A549 (cell line): Measurements from ENCODE around the gene DPM1. TPM values are rescaled to one million over a fixed set of nuclear protein-coding genes. Genes with fewer than 3 reads are reported as not detected.

Source experiments
- ATAC-seq, 2 experiments: fragments of 200-7000 bp in 1 of 2; fragments of >200 bp in 1 of 2; cut with Nextera tagmentation in 1 of 2; cut with Tn5 transposase in 1 of 2; 3 replicates each; pipeline versions ENCODE4 v1.8.0 to v1.9.1; 2018 to 2020; ENCODE audit warnings: mild to moderate bottlenecking in 1 of 2, moderate library complexity in 1 of 2
- CTCF ChIA-PET: fragments of 300-600 bp; sonication (Branson Sonifier 250); formaldehyde crosslinking; extraction: SDS; loops from one replicate; lab custom pipeline; 2021; ENCODE audit warnings: antibody characterized with exemption, inconsistent platforms; lab: Yijun Ruan, JAX
- POLR2A ChIA-PET: fragments of 350-600 bp; formaldehyde crosslinking; extraction: SDS; loops from one replicate; lab custom pipeline; 2021; ENCODE audit warnings: antibody characterized with exemption, inconsistent platforms; lab: Yijun Ruan, JAX
- DNase-seq, 2 experiments: peaks; one replicate each; pipeline versions ENCODE4 v3.0.0 to v3.0.0-alpha.2; 2011 to 2016; ENCODE audit warnings: low read depth in 1 of 2, low spot score in 1 of 2
- FAIRE-seq: peaks from 2 replicates; lab custom pipeline; 2011; peaks lifted over from hg19 to GRCh38; lab: Jason Lieb, UNC
- H3K27ac ChIP-seq, 2 experiments: fragments of >200 bp; sonication (Bioruptor Twin); formaldehyde crosslinking; 3 replicates each; pipeline ENCODE4 v1.5.1; 2016 to 2017
- H3K4me1 ChIP-seq: fragments of >200 bp; sonication (Bioruptor Twin); formaldehyde crosslinking; 3 replicates; pipeline ENCODE4 v1.6.1; 2016
- H3K4me2 ChIP-seq: fragments of >200 bp; sonication (Bioruptor Twin); formaldehyde crosslinking; 3 replicates; pipeline ENCODE4 v1.6.1; 2016
- H3K4me3 ChIP-seq: fragments of >200 bp; sonication (Bioruptor Twin); formaldehyde crosslinking; 3 replicates; pipeline ENCODE4 v1.5.1; 2016
- H3K9me3 ChIP-seq: fragments of >200 bp; sonication (Bioruptor Twin); formaldehyde crosslinking; 3 replicates; pipeline ENCODE4 v1.6.1; 2016
- ATOH8 ChIP-seq: fragments of 250-450 bp; sonication (Bioruptor Pico); IDR thresholded peaks from 2 replicates; pipeline ENCODE4 v1.5.0; 2020; ENCODE audit warnings: low read depth, mild to moderate bottlenecking, moderate library complexity
- BCL3 ChIP-seq: fragments of >200 bp; sonication (Bioruptor Twin); formaldehyde crosslinking; IDR thresholded peaks from 3 replicates; pipeline ENCODE4 v1.6.1; 2016
- CBX2 ChIP-seq: fragments of 200-600 bp; sonication (generic); IDR thresholded peaks from 2 replicates; pipeline ENCODE4 v1.6.1; 2016; ENCODE audit warnings: low read depth, mild to moderate bottlenecking, borderline replicate concordance
- CEBPB ChIP-seq, 2 experiments: fragments of >200 bp in 1 of 2; sonication (Bioruptor Twin) in 1 of 2; formaldehyde crosslinking in 1 of 2; IDR thresholded peaks; 2 replicates each; pipeline ENCODE4 v1.6.1; 2012 to 2016
- CHD4 ChIP-seq: fragments of 200-600 bp; sonication (generic); IDR thresholded peaks from 2 replicates; pipeline ENCODE4 v1.6.1; 2016; ENCODE audit warnings: antibody characterized with exemption, mild to moderate bottlenecking, borderline replicate concordance
- ELK1 ChIP-seq: fragments of 150-350 bp; IDR thresholded peaks from 2 replicates; pipeline ENCODE4 v1.6.1; 2014; ENCODE audit warnings: low read depth, mild to moderate bottlenecking, low read length
- ESRRA ChIP-seq: fragments of 150-350 bp; IDR thresholded peaks from 2 replicates; pipeline ENCODE4 v1.6.1; 2014; ENCODE audit warnings: mild to moderate bottlenecking, low read length, borderline replicate concordance
- FOSB ChIP-seq: fragments of 250-450 bp; sonication (Bioruptor Pico); IDR thresholded peaks from 2 replicates; pipeline ENCODE4 v1.5.0; 2020; ENCODE audit warnings: mild to moderate bottlenecking, moderate library complexity
- FOSL2 ChIP-seq, 2 experiments: fragments of 450-650 bp in 1 of 2; fragments of >200 bp in 1 of 2; sonication (Bioruptor Twin) in 1 of 2; formaldehyde crosslinking; IDR thresholded peaks; 2 replicates each; pipeline versions ENCODE4 v1.5.0 to v1.6.1; 2016 to 2020; ENCODE audit warnings: mild to moderate bottlenecking in 1 of 2, moderate library complexity in 1 of 2
- HEYL ChIP-seq: fragments of 250-450 bp; sonication (Bioruptor Pico); IDR thresholded peaks from 2 replicates; pipeline ENCODE4 v1.8.0; 2021; ENCODE audit warnings: mild to moderate bottlenecking, moderate library complexity
- HOXB5 ChIP-seq: fragments of 250-450 bp; sonication (Bioruptor Pico); IDR thresholded peaks from 2 replicates; pipeline ENCODE4 v1.5.0; 2020; ENCODE audit warnings: mild to moderate bottlenecking, moderate library complexity
- KDM5A ChIP-seq: fragments of 200-600 bp; sonication (generic); IDR thresholded peaks from 2 replicates; pipeline ENCODE4 v1.6.1; 2016; ENCODE audit warnings: antibody characterized with exemption, mild to moderate bottlenecking
- MAFK ChIP-seq: fragments of 450-650 bp; IDR thresholded peaks from 2 replicates; pipeline ENCODE4 v1.6.1; 2014; ENCODE audit not compliant: partially characterized antibody
- MAX ChIP-seq: IDR thresholded peaks from 2 replicates; pipeline ENCODE4 v1.6.1; 2012
- MAZ ChIP-seq: fragments of 150-350 bp; IDR thresholded peaks from 2 replicates; pipeline ENCODE4 v1.6.1; 2014; ENCODE audit warnings: antibody characterized with exemption, low read depth, low read length, borderline replicate concordance
- NPAS2 ChIP-seq: fragments of 250-450 bp; sonication (Bioruptor Pico); IDR thresholded peaks from 2 replicates; pipeline ENCODE4 v1.8.0; 2022; ENCODE audit warnings: mild to moderate bottlenecking, moderate library complexity, borderline replicate concordance
- NR3C1 ChIP-seq: fragments of >200 bp; sonication (Bioruptor Twin); formaldehyde crosslinking; IDR thresholded peaks from 3 replicates; pipeline ENCODE4 v1.6.1; 2017
- PBX3 ChIP-seq: IDR thresholded peaks from 2 replicates; pipeline ENCODE4 v1.6.1; 2012
- PHF8 ChIP-seq: fragments of 200-600 bp; sonication (generic); IDR thresholded peaks from 2 replicates; pipeline ENCODE4 v1.6.1; 2016; ENCODE audit warnings: low read depth, mild to moderate bottlenecking, antibody characterized with exemption, moderate library complexity, borderline replicate concordance
- RAD21 ChIP-seq, 2 experiments: fragments of >200 bp in 1 of 2; sonication (Bioruptor Twin) in 1 of 2; formaldehyde crosslinking in 1 of 2; IDR thresholded peaks in 1 of 2; conservative IDR thresholded peaks in 1 of 2; 2 replicates in 1 of 2; 3 replicates in 1 of 2; pipeline ENCODE4 v1.6.1; 2012 to 2018; ENCODE audit warnings: inconsistent platforms in 1 of 2
- REST ChIP-seq: fragments of 200-600 bp; sonication (generic); IDR thresholded peaks from 2 replicates; pipeline ENCODE4 v1.6.1; 2016; ENCODE audit warnings: antibody characterized with exemption, mild to moderate bottlenecking, moderate library complexity
- RFX5 ChIP-seq: fragments of 450-650 bp; IDR thresholded peaks from 2 replicates; pipeline ENCODE4 v1.7.1; 2014; ENCODE audit warnings: antibody characterized with exemption, mild to moderate bottlenecking, moderate library complexity
- SREBF2 ChIP-seq: fragments of 450-650 bp; IDR thresholded peaks from 2 replicates; pipeline ENCODE4 v1.6.1; 2014; ENCODE audit warnings: mild to moderate bottlenecking, moderate library complexity
- ZC3H11A ChIP-seq: fragments of 450-650 bp; IDR thresholded peaks from 2 replicates; pipeline ENCODE4 v1.6.1; 2014; ENCODE audit warnings: antibody characterized with exemption, mild to moderate bottlenecking
- ZNF302 ChIP-seq: fragments of 250-450 bp; sonication (Bioruptor Pico); IDR thresholded peaks from 2 replicates; pipeline ENCODE4 v1.9.0; 2021; ENCODE audit warnings: inconsistent platforms, mild to moderate bottlenecking, moderate library complexity
- WGBS: methylation state at CpG from one replicate; pipeline ENCODE4 v1.1.6; 2017; ENCODE audit errors: missing lambda C conversion rate; 5-methylcytosine and 5-hydroxymethylcytosine counted together
- polyA plus RNA-seq, 4 experiments: library from polyadenylated mRNA; depleted of rRNA in 3 of 4; stranded (reverse); fragments of >200 nt; fragmentation: RNase III in 1 of 4; extraction: RNeasy Plus Mini Kit Qiagen cat#74134 plus additional on column Dnase treatment in 1 of 4; gene quantifications; 2 replicates in 3 of 4; 3 replicates in 1 of 4; pipeline ENCODE4 v1.2.3, GENCODE V29; 2011 to 2017

DPM1 gene
- polyA plus RNA-seq, 2 of the 4 experiments (the other 2 are of a cell fraction), result 104 to 106 TPM

GRCh38 chr20:50975701-50976330 lies 17.5 kb upstream of the DPM1 start:
- 77% methylated on average over 10 of the region's 10 CpGs for WGBS
- Histone ChIP-seq H3K27ac (no peak overlapping the region), H3K4me2 (no peak overlapping the region), H3K4me3 (no peak overlapping the region), H3K9me3 (no peaks in the 10 kb centered on the region), H3K4me1 (peaks cover 18% of the 10 kb centered on the region)
- CTCF ChIA-PET, result interaction anchor here (0.9 to 4.8 kb wide), 6 partner anchors 9 to 331 kb away, joined by 3 to 23 read pairs (median 5); partner anchors contain the start of gene ADNP
- no peak for DNase-seq
- TF ChIP-seq CBX2 (no peak), NPAS2 (no peak), RAD21 (conservative IDR thresholded peaks at IDR 0.05 in 1 of 2, IDR thresholded peaks at IDR 0.05 in 1 of 2) (no peak), ESRRA (no peak), ELK1 (no peak), ZNF302 (CRISPR knock-in tag) (no peak), HOXB5 (CRISPR knock-in tag) (no peak), PBX3 (no peak), MAX (no peak), MAZ (no peak), RFX5 (no peak), CHD4 (no peak), ATOH8 (CRISPR knock-in tag) (no peak), NR3C1 (no peak)
- POLR2A ChIA-PET, result no interaction called here
- no peak for FAIRE-seq
- no peak for ATAC-seq

GRCh38 chr20:50969912-50970311 lies 11.6 kb upstream of the DPM1 start:
- WGBS, result 66% methylated on average over 8 of the region's 8 CpGs
- POLR2A ChIA-PET, result no interaction called here
- TF ChIP-seq HEYL (CRISPR knock-in tag) (no peak), ATOH8 (CRISPR knock-in tag) (no peak), ZC3H11A (no peak), FOSL2 (IDR thresholded peaks at IDR 0.05) (no peak), FOSL2 (CRISPR knock-in tag; IDR thresholded peaks at IDR 0.05) (no peak), ZNF302 (CRISPR knock-in tag) (no peak), NR3C1 (no peak), REST (no peak), CBX2 (no peak), FOSB (CRISPR knock-in tag) (no peak), KDM5A (no peak), PHF8 (no peak), CEBPB (IDR thresholded peaks at IDR 0.05) (no peak), BCL3 (no peak), MAFK (no peak), HOXB5 (CRISPR knock-in tag) (no peak), ELK1 (no peak), SREBF2 (no peak)
- TF ChIP-seq, all 56 proteins: peak for 0
- Histone ChIP-seq H3K4me2 (no peak overlapping the region), H3K4me1 (no peaks in the 10 kb centered on the region), H3K9me3 (no peaks in the 10 kb centered on the region), H3K4me3 (no peak overlapping the region), H3K27ac (no peak overlapping the region)
- ATAC-seq, result no peak
- CTCF ChIA-PET, result interaction anchor here (0.5 to 1.0 kb wide), 2 partner anchors 12 to 177 kb away, joined by 3 read pairs; no protein-coding TSS in a partner anchor
- FAIRE-seq, result no peak
- no peak for DNase-seq
